ENCODE data around the gene KIF24.

DNA sequence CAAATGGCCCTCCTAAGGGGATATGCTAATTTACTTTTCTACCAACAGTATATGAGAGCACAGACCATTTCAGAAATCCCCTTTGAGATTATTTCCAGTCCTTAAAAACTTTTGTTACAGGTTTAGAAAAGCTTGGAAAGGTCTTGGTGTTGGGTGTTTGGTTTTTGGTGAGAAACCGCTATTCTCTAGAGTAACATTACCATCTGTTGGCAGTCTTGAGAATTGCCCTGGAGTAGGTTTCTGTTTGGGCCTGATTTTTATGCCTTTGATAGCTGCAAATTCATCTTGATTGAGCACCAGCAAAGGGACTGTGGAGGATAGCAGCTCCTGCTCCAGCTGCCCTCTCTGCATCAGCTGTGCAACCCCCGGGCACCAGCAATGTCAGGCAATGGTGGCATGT is 8.3 kb upstream of the KIF24 start:
- TF ChIP-seq, protein P1, sequence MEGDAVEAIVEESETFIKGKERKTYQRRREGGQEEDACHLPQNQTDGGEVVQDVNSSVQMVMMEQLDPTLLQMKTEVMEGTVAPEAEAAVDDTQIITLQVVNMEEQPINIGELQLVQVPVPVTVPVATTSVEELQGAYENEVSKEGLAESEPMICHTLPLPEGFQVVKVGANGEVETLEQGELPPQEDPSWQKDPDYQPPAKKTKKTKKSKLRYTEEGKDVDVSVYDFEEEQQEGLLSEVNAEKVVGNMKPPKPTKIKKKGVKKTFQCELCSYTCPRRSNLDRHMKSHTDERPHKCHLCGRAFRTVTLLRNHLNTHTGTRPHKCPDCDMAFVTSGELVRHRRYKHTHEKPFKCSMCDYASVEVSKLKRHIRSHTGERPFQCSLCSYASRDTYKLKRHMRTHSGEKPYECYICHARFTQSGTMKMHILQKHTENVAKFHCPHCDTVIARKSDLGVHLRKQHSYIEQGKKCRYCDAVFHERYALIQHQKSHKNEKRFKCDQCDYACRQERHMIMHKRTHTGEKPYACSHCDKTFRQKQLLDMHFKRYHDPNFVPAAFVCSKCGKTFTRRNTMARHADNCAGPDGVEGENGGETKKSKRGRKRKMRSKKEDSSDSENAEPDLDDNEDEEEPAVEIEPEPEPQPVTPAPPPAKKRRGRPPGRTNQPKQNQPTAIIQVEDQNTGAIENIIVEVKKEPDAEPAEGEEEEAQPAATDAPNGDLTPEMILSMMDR (IDR thresholded peaks at IDR 0.05; ENCODE audit: poor library complexity), result no peak
- no peak for TF ChIP-seq EZH2 (IDR thresholded peaks at IDR 0.05; ENCODE audit: borderline replicate concordance)
- no peak for TF ChIP-seq EZH2phosphoT487 (IDR thresholded peaks at IDR 0.05; ENCODE audit: low read depth, severe bottlenecking, unreplicated experiment)
